HG03280 (cell line): ENCODE measurements around the gene ASTN1.

ENCODE experiments used
- ATAC-seq: cut with Tn5 transposase; IDR thresholded peaks from one replicate; pipeline ENCODE4 v1.9.1; 2021; ENCODE audit warnings: mild to moderate bottlenecking, moderate library complexity; ENCODE audit not compliant: unreplicated experiment

ASTN1 gene

GRCh38 chr1:177045151-177045550 lies 119.4 kb downstream of the ASTN1 start:
- ATAC-seq, result no peak

GRCh38 chr1:177044390-177044789 lies 120.1 kb downstream of the ASTN1 start:
- ATAC-seq, result no peak

GRCh38 chr1:177043597-177043996 lies 120.9 kb downstream of the ASTN1 start:
- no peak for ATAC-seq

GRCh38 chr1:177035586-177035985 lies 128.9 kb downstream of the ASTN1 start:
- ATAC-seq, result no peak

DNA sequence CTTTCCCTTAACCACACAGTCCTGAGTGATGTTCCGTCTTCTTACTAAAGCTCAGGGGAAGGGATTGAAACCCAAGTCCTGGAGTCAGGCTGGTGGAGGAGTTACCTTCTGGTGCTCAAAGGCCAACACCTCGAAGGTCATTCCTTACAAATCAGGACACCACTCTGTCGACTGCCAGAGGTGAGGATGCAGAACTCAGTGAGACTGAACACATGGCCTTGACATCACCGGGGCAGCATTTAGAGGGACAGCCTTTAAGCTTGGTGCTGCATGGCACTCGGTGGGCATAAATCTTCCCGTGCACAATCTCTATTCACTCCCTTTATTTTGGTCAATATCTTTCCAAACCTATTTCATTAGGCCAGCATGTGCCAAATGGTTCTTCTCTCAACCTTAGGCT lies 130.9 kb downstream of the ASTN1 start:
- no peak for ATAC-seq

GRCh38 chr1:177032434-177032833 lies 132.1 kb downstream of the ASTN1 start:
- no peak for ATAC-seq

DNA sequence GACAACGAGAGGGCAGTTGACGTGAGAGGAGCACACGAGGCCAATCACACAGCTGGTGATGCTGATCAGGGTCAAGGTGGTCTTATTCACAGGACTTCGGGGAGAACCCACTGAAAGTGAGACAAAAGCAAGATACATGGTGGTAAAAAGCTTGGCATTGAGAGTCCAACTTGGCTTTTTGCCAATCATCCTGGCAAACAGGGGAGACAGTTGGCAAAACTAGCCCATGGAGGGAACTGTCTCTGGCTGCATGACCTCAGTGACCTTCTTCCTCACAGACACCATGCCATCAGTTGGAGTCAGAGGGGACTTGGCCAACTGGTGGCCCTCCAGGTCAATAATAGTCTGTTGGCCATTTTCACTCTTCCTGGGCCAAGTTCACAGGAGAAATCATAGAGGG lies 139.9 kb downstream of the ASTN1 start:
- ATAC-seq, result no peak

DNA sequence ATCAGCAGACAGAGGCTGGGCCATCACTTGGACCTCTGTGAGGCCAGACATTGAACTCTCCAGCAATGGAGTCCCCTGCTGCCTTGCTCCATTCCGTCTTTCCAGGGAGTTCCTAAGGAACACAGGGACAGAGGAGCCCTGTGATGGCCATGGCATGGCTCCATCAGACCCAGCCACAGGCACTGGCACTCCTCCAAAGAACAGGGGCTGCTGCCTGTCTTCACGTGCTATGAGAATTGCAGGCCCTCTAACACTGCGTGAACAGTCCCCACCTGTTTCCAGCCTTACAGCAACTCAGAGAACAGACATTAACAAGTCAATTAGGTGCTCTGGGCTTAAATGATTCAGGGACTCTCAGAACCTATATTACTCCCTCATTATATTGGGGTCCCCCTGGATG lies 140.8 kb downstream of the ASTN1 start:
- no peak for ATAC-seq

DNA sequence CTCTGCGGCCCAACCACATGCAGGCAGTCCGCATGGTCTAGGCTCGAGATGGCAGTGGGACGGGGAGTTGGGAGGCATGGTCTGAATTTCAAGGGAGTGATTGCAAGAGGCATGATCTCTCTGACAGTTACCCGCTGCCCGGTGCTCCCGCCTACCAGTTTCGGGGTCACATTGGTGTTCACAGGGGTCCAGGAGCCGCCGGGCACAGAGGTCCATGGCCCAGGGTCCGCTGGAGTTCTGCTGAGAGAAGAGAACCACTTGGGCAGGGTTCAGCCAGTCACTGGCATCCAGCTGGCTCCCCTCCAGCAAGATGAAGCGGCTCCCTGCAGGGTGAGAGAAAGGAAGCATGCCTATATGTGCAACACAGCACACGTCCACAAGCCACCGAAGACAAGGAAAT lies 141.3 kb downstream of the ASTN1 start:
- ATAC-seq, result no peak

DNA sequence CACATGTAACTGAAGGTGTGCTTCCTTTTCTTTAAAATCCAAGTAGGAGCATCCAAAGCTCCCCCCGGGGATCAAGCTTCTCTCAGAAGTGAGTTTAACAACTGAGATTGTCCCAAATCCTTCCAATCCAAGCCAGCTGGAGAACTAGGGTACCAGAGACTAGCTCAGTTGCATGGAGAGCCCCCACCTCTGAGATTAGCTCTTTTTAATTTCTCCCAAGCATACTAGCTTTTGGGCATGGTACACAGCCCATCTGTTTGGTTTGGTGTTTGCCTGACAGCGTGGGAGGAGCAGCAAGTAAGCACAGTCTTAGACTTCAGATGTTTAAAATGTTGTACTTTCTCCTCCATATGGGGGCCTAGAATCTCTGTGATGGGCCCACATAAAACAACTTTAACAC lies 142.8 kb downstream of the ASTN1 start:
- ATAC-seq, result no peak

DNA sequence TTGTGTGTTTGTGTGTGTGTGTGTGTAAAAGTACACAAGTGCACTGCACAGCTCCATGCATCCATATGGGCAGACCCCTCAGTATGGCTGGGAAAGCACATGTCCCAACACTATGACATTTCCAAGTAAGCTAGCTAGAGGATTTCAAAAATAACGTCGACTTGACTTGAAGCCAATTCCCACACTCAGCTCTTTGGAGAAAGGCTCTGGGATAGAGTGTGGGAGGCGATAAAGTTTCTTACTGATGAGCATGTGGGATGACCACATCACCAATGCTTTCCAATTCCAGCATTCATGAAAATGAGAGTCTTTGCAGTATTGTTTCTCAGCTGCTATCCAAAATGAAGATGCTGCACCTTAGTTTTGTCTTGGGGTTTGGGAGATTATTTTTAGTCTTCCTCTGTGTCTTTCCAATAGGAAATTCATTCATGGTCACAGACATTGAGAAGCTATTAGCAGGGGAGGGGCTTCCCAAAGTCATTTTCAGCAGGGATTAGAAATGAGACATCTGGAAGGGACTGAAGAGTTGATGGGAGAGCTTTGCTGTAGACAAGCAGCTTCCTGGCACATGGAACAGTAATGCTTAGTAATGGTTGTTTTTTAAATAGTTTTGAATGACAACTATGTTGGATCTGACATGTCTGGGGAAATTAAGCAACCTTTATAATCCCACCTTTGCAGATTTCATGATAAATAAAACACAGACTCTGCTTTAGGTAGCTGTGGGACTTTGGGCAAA lies 143.5 kb downstream of the ASTN1 start:
- ATAC-seq, result no peak

- ATAC-seq, result no peak
These were observed 147.1 kb downstream of the ASTN1 start for GRCh38 chr1:177017287-177017852.

GRCh38 chr1:177014325-177014724 lies 150.2 kb downstream of the ASTN1 start:
- ATAC-seq, result no peak

DNA sequence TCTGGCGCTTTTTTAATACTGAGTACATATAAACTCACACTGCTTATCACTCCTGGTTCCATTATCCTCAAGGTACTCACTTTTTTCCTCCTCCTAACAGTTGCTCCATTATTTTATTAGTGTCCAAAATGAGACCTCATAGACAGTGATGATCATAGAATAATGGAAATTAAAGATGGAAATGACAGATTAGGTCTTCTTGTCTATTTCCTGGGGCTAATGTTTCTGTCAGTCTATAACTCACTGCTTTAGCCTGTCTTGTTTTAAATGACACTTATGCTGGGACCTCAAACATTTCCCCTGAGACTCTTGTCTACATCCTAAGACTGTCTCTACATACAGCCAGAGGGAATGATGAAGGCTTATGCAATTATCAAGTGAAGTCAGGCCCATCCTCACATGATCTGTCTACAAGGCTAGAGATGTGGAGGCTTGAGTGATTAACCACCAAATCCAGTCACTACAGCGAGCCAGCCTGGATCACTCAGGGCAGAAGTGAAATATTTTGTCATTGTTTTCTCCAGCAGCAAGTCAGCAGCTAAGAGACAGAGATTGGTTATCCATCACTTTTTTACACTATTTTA lies 152.1 kb downstream of the ASTN1 start:
- no peak for ATAC-seq

DNA sequence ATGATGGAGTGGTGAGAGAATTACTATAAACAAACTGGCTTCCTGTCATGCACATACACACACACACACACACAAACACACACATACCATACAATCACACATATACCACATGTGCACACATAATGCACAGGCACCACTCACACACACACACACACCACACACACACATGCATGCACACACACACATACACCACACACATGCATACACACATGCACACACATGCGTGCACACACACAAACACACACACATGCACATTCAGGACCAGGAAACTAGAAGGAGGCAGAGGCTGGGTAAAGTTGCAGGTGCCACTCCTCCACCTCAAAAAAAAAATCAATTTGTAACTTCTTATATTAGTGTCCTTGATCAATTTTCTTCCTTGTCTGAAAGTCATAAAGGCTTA lies 153.0 kb downstream of the ASTN1 start:
- ATAC-seq, result no peak

DNA sequence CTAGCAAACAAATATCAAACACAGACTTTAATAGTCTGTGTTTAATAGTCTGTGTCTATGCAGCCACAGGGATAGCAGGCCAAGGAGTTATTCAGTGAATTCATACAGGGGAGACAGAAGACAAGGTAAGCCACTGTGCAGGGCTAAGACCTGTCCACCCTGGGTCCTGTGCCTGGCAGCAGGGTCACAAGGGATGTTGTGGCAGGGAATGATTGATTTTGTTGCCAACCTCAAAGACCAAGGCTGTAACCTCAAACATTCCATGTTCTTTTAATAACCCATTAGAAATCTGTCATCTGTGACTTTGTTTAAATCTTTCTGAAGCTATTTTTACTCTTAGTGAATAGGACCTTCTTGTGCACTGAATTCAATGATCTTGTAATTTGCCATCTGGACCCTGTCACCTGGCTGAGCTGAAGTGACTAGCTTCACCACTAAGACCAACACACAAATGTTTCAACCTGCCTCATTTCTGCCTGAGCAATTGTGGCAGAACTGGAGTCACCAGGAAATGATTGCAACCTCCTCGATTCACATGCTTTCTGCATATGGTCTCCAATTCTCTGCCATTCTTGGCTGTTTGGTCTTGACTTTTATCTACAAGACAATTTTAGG lies 154.2 kb downstream of the ASTN1 start:
- ATAC-seq, result no peak

GRCh38 chr1:177008653-177009052 lies 155.9 kb downstream of the ASTN1 start:
- no peak for ATAC-seq

DNA sequence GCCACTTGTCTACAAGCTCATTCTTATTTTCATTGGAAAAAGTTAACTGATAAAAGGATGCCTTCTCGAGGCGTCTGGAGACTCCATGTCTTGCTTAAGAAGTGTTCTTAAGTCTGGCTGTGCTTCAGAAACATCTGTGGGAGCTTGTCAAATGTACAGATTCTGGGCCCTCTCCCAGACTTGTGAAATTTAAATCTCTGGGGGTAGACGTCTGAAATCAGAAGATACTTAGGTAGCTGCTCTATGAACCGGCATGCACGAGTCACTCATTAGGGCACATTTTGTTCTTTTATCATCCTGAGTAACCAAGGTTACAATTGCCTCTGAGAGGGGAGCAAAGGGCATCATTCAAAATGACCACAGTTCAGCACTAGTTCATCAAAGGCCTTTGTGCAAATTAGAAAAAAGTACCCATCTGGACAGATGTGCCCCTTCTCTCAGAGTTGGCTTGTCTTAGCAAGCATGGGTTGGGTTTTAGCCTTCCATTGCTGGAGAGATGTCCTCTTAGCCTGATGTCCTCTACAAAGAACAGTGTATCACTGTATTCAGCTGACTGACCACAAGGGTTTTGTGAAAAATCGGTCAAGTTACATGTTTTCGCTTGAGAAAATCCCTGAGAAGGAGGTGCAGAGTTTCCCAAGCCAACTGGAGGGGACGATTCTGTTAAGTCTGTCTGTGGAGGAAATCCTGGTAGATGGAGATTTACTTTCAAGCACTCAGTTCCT lies 156.9 kb downstream of the ASTN1 start:
- no peak for ATAC-seq

DNA sequence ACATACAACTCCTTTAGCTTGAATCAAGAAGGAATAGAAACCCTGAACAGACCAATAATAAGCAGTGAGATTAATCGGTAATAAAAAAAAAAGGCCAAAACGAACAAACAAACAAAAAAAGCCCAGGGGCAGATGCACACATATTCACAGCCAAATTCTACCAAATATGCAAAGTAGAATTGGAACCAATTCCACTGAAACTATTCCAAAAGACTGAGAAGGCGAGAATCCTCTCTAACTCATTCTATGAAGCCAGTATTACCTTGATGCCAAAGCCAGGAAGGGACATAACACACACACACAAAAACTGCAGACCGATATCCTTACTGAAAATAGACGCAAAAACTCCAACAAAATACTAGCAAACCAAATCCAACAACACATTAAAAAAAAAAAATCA lies 161.6 kb downstream of the ASTN1 start:
- ATAC-seq, result no peak

- ATAC-seq, result no peak
These were observed 163.0 kb downstream of the ASTN1 start for GRCh38 chr1:177001556-177001955.

GRCh38 chr1:176998183-176998795 lies 166.2 kb downstream of the ASTN1 start:
- ATAC-seq, result no peak
